T-cell (primary cell): ENCODE measurements around the gene HMGXB4. TPM values are rescaled to one million over a fixed set of nuclear protein-coding genes. Genes with fewer than 3 reads are reported as not detected.

Source experiments
- ATAC-seq, 4 experiments: fragments of 200-7000 bp in 3 of 4; fragments of 150-1000 bp in 1 of 4; cut with Tn5 transposase; replicated peaks in 1 of 4; 1 replicate in 3 of 4; 2 replicates in 1 of 4; pipeline ENCODE4 v1.10.0; 2021; ENCODE audit warnings: moderate library complexity in 3 of 4, mild to moderate bottlenecking in 2 of 4, moderate number of reproducible peaks in 1 of 4
- CTCF ChIA-PET, 2 donors: fragments of 300-600 bp; sonication (Branson Sonifier 250); formaldehyde crosslinking; loops; one replicate each; lab custom pipeline; 2022; ENCODE audit warnings: antibody characterized with exemption in 2 of 2; lab: Charles Lee
- POLR2A ChIA-PET, 2 donors: fragments of 300-600 bp; sonication (Branson Sonifier 250); formaldehyde crosslinking; loops; one replicate each; lab custom pipeline; 2022; ENCODE audit warnings: antibody characterized with exemption in 2 of 2; lab: Charles Lee
- DNase-seq, 35 experiments: peaks; one replicate each; pipeline versions ENCODE4 v3.0.0 to v3.0.0-alpha.2; 2013 to 2023
- H3K27ac ChIP-seq: one replicate; pipeline ENCODE4 v1.5.1; 2013; ENCODE audit warnings: low read length
- H3K27me3 ChIP-seq, 2 experiments: replicated peaks in 1 of 2; 1 replicate in 1 of 2; 2 replicates in 1 of 2; pipeline versions ENCODE4 v1.6.1 to v1.7.0; 2013; ENCODE audit warnings: low read length in 1 of 2, mixed read lengths in 1 of 2; ENCODE audit not compliant: control insufficient read depth in 2 of 2, insufficient read depth in 2 of 2; ENCODE audit errors: extremely low read depth in 1 of 2
- H3K36me3 ChIP-seq, 2 donors: 1 replicate in 1 of 2; 2 replicates in 1 of 2; pipeline versions ENCODE4 v1.6.1 to v1.7.0; 2013; ENCODE audit warnings: low read length in 1 of 2; ENCODE audit not compliant: control insufficient read depth in 2 of 2, insufficient read depth in 1 of 2; ENCODE audit errors: extremely low read depth in 1 of 2
- H3K4me1 ChIP-seq, 2 experiments: 1 replicate in 1 of 2; 2 replicates in 1 of 2; pipeline versions ENCODE4 v1.6.1 to v1.7.0; 2013; ENCODE audit warnings: low read length in 2 of 2, mixed read lengths in 1 of 2; ENCODE audit not compliant: insufficient read depth in 2 of 2, control insufficient read depth in 1 of 2; ENCODE audit errors: extremely low read depth in 1 of 2
- H3K4me3 ChIP-seq, 2 donors: 1 replicate in 1 of 2; 2 replicates in 1 of 2; pipeline versions ENCODE4 v1.5.1 to v1.7.0; 2013; ENCODE audit warnings: mild to moderate bottlenecking in 2 of 2, low read length in 1 of 2, moderate library complexity in 1 of 2; ENCODE audit not compliant: control insufficient read depth in 1 of 2; ENCODE audit errors: extremely low read depth in 1 of 2
- H3K9me3 ChIP-seq: 2 replicates; pipeline ENCODE4 v1.7.0; 2013
- H3K27ac Mint-ChIP-seq, 2 donors: one replicate each; pipeline ENCODE4 v1.8.0; 2020 to 2021; ENCODE audit warnings: mild to moderate bottlenecking in 2 of 2, mixed read lengths in 2 of 2
- H3K27me3 Mint-ChIP-seq, 2 donors: one replicate each; pipeline ENCODE4 v1.8.0; 2021 to 2022; ENCODE audit warnings: mixed read lengths in 2 of 2
- H3K36me3 Mint-ChIP-seq: one replicate; pipeline ENCODE4 v1.8.0; 2021; ENCODE audit warnings: mixed read lengths
- H3K4me1 Mint-ChIP-seq, 3 donors: one replicate each; pipeline ENCODE4 v1.8.0; 2020 to 2022; ENCODE audit warnings: mixed read lengths in 3 of 3, mild to moderate bottlenecking in 1 of 3
- H3K4me3 Mint-ChIP-seq, 3 donors: one replicate each; pipeline ENCODE4 v1.8.0; 2020 to 2022; ENCODE audit warnings: mild to moderate bottlenecking in 3 of 3, mixed read lengths in 3 of 3, moderate library complexity in 3 of 3
- H3K9me3 Mint-ChIP-seq, 3 donors: one replicate each; pipeline ENCODE4 v1.8.0; 2020 to 2022; ENCODE audit warnings: mixed read lengths in 3 of 3
- WGBS: methylation state at CpG from one replicate; pipeline ENCODE4 v1.1.5; 2013; ENCODE audit warnings: missing lambda C conversion rate; ENCODE audit not compliant: insufficient coverage; 5-methylcytosine and 5-hydroxymethylcytosine counted together
- total RNA-seq, 35 experiments: library from RNA in 6 of 35; stranded (reverse) in 6 of 35; fragments of 120-200 nt in 1 of 35; gene quantifications; one replicate each; pipeline versions ENCODE4 v1.2.1 to v1.2.4 and lab custom pipeline; 2013 to 2026

HMGXB4 gene
- total RNA-seq, 5 donors from 2014 or later (not counting 1 experiment from before 2014, with no cell fraction given), result 20.5 to 39.2 (median 21.1) TPM

DNA sequence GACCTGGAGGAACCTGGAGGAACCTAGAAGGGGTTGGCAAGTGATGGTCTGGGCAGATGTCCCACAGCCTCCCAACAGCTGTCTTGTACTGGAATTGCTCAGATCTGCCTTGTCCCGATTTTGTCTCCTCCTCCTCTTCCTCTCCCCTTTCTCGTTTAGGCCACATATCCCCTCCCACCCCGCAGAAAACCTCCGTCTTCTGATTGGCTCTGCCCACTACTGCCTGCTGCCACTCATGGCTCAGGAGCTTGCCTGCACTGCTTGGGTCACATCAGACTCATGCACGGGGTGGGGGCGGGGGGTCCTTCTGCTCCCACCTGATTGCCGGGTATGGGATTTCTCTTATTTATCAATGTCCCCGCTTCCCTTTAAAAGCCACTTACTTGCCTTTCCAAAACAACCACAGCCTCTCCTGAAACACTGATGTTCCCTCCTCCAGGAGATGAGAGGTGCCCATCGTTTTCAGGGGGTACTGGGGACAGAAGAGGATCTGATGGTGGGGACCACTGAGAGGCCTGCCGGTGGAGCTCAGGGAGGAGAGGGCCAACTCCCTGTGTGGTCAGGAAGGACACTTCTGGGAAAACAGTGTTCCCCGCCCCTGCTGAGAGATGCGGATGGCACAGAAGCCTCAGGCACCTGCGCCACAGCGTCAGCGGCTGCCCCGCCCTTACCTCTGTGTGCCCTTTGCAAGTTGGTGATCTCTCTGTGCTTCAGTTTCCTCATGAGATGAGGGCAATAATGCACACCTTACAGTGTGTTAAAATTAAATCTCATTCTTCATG, 57.1 kb downstream of the HMGXB4 start:
- WGBS, result 62% methylated on average over 12 of the region's 16 CpGs
- ChIA-PET CTCF (no interaction called here), POLR2A (interaction anchor here in 1 of 2 donors (1.1 kb wide), 1 partner anchor 15 kb away, joined by 3 read pairs; the partner anchor contains the start of gene TOM1)

DNA sequence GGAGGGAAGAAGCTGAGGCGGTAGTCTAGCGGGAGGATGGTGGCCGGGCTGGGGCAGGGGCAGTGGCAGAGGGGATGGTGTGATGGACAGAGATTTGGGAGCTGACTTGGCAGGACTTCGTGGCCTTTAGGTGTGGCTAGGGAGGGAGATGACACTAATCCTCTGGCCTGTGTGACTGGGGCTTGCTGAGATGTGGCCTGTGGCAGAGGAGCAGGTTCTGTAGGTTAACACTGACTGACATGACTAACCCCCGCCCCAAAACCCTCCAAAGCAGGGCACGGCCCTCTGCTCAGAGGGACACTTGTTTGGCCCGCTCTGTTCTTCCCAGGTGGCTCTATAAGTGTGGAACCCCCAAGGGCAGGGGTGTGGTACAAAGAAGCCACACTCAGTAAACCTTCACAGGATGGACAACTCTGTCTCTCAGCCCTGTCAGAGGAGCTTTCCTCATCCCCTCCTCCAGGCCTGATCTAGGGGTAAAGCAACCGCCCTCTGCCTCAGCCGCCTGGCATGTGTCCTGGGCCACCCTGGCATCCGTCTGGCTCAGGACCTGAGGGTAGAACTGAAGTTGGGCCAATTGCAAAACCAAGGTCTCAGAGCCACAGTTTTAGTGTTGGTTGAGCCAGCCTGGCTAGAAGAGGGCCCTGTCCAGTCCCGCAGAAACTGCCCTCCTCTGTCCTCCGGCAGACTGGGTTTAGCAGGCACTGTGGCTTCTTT, 58.0 kb downstream of the HMGXB4 start:
- WGBS, result 96% methylated on average over 9 of the region's 12 CpGs
- no peak overlapping the region for H3K4me3 Mint-ChIP-seq
- ChIA-PET POLR2A (no interaction called here), CTCF (no interaction called here)
- peaks cover 7% of the 10 kb centered on the region for H3K36me3 Mint-ChIP-seq
- Histone ChIP-seq H3K27ac (peak overlapping the region; percentile 4), H3K4me3 (no peak overlapping the region), H3K27me3 (no peaks in the 10 kb centered on the region), H3K36me3 (peaks cover 4 to 28% of the 10 kb centered on the region in 2 donors), H3K4me1 (peaks cover 6 to 59% of the 10 kb centered on the region in 2 experiments), H3K9me3 (no peaks in the 10 kb centered on the region)
- H3K9me3 Mint-ChIP-seq, result no peaks in the 10 kb centered on the region
- H3K27ac Mint-ChIP-seq, result peak overlapping the region in 1 of 2 donors; percentile 57
- no peaks in the 10 kb centered on the region for H3K27me3 Mint-ChIP-seq
- peak in 1 of 35 experiments; percentile 17 for DNase-seq
- H3K4me1 Mint-ChIP-seq, result peaks cover 41 to 57% (median 51%) of the 10 kb centered on the region in 3 donors
- no peak for ATAC-seq

More for the DNA sequence above, 57.1 kb downstream of the HMGXB4 start:
- H3K9me3 Mint-ChIP-seq, result no peaks in the 10 kb centered on the region
- Histone ChIP-seq H3K27ac (no peak overlapping the region), H3K36me3 (peaks cover 4 to 20% of the 10 kb centered on the region in 2 donors), H3K4me1 (peaks cover 6 to 67% of the 10 kb centered on the region in 2 experiments), H3K4me3 (no peak overlapping the region), H3K9me3 (no peaks in the 10 kb centered on the region), H3K27me3 (no peaks in the 10 kb centered on the region)
- peak in 1 of 4 experiments; percentile 19 for ATAC-seq
- H3K27ac Mint-ChIP-seq, result peak overlapping the region in 1 of 2 donors; percentile 57
- DNase-seq, result peak in 1 of 35 experiments; percentile 20
- H3K4me1 Mint-ChIP-seq, result peaks cover 51 to 67% (median 61%) of the 10 kb centered on the region in 3 donors
- peak overlapping the region in 1 of 3 donors; percentile 9 for H3K4me3 Mint-ChIP-seq
- no peaks in the 10 kb centered on the region for H3K27me3 Mint-ChIP-seq
- H3K36me3 Mint-ChIP-seq, result peaks cover 7% of the 10 kb centered on the region

DNA sequence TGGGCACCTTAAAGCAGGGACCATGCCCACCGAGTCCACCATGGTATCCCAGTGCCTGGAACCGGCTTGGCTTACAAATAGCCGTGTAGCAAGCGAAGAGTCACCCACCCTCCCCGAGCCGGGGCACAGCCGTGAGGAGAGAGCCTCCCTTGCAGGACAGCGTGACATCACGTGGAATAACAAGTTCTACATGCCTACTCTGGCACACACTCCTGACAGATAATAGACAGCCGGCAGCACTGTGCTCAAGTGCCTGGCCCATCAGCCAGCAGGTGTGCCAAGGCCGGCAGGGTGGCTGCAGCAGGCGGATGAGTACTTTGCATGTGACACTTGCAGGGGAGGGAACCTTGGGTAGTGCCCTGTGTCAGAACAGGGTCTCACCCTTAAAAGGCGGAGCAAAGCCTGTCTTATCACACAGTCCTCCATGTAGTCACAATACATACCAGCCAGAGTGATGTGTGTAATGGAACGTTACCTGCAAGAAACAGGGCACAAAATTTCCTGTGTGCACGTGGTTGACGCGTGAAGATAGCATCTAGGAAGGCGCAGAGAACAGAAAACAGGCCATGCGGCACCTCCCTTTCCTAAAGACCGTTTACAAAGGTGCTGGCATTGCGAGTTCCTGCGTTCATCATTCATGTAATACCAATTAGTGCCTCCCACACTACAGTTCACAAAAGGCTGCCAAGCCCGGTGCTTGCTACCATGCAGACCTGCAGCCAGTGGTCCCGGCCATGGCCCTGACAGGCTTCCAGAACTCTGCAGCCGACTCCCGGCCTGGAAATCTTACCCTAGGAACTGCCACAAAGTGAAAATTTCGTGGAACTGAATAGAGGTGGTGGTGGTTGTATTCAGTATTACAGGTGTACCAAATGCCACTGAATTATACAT, 58.8 kb downstream of the HMGXB4 start:
- Histone ChIP-seq H3K27me3 (no peaks in the 10 kb centered on the region), H3K36me3 (peaks cover 4 to 32% of the 10 kb centered on the region in 2 donors), H3K4me3 (no peak overlapping the region), H3K27ac (no peak overlapping the region), H3K4me1 (peaks cover 4 to 51% of the 10 kb centered on the region in 2 experiments), H3K9me3 (no peaks in the 10 kb centered on the region)
- ATAC-seq, result peak; percentile 40 to 60 (median 52)
- peak in 1 of 35 experiments; percentile 17 for DNase-seq
- Mint-ChIP-seq H3K4me3 (no peak overlapping the region), H3K9me3 (no peaks in the 10 kb centered on the region), H3K27me3 (no peaks in the 10 kb centered on the region), H3K27ac (peak overlapping the region in 1 of 2 donors; percentile 46), H3K36me3 (peaks cover 10% of the 10 kb centered on the region), H3K4me1 (peaks cover 33 to 49% (median 43%) of the 10 kb centered on the region in 3 donors)
- 79% methylated on average over 18 of the region's 27 CpGs for WGBS
- POLR2A ChIA-PET, result no interaction called here
- CTCF ChIA-PET, result no interaction called here

DNA sequence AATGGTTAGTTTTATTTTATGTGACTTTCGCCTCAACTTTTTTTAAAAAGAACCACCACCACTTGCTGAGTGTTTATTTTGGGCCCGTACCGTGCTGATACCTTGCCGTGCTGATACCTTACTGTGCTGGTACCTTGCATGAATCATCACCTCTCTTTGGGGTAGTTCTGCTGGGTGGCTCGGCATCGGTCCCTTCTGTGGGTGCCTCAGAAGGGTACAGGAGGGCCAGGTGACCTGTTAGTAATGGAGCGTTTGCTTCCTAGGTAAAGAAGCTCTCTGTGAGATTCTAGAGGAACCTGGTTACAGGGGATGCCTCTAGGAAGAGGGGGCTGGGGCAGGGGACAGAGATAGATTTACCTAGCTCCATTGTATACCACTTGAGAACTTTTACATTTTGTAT, 59.5 kb downstream of the HMGXB4 start:
- Mint-ChIP-seq H3K9me3 (no peaks in the 10 kb centered on the region), H3K4me3 (no peak overlapping the region), H3K4me1 (peaks cover 27 to 43% (median 37%) of the 10 kb centered on the region in 3 donors), H3K36me3 (peaks cover 11% of the 10 kb centered on the region), H3K27ac (no peak overlapping the region), H3K27me3 (no peaks in the 10 kb centered on the region)
- ChIA-PET CTCF (no interaction called here), POLR2A (no interaction called here)
- ATAC-seq, result no peak
- H3K36me3 ChIP-seq, result peaks cover 4 to 32% of the 10 kb centered on the region in 2 donors
- H3K9me3 ChIP-seq, result no peaks in the 10 kb centered on the region
- H3K4me3 ChIP-seq, result no peak overlapping the region
- no peaks in the 10 kb centered on the region for H3K27me3 ChIP-seq
- H3K4me1 ChIP-seq, result peaks cover 4 to 44% of the 10 kb centered on the region in 2 experiments
- WGBS, result 90% methylated on average over 3 of the region's 7 CpGs
- H3K27ac ChIP-seq, result no peak overlapping the region
- DNase-seq, result no peak

DNA sequence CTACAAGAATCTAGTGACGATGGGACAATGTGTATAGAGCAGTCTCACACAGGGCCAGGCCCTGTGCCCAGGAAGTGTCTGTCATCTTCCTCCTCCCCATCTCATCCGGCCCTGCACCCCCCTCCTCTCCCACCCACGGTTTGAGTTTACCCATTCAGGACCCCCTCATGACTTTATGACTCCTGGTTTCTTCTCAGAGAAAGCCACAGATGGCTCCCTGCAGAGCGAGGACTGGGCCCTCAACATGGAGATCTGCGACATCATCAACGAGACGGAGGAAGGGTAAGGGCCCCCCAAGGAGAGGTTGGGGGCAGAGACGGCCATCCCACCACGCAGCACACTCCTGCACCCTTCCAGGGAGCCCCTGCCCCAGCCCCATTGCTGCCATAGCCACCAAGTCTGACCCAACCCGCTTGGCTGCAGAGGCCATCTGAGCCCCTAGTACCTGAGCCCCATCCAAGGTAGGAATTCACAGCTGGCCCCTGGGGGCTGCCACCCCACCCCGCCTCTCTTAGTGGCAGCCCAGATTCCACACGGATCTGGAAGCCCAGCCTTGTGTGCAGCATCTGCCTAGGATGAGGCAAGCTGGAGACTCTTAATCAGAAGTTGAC, 60.5 kb downstream of the HMGXB4 start:
- H3K27ac Mint-ChIP-seq, result no peak overlapping the region
- WGBS, result 84% methylated on average over 12 of the region's 12 CpGs
- H3K4me3 Mint-ChIP-seq, result no peak overlapping the region
- Histone ChIP-seq H3K27ac (no peak overlapping the region), H3K27me3 (no peaks in the 10 kb centered on the region), H3K36me3 (peaks cover 4 to 40% of the 10 kb centered on the region in 2 donors), H3K4me1 (peaks cover 4 to 35% of the 10 kb centered on the region in 2 experiments), H3K9me3 (no peaks in the 10 kb centered on the region), H3K4me3 (no peak overlapping the region)
- CTCF ChIA-PET, result no interaction called here
- H3K4me1 Mint-ChIP-seq, result peaks cover 20 to 35% (median 30%) of the 10 kb centered on the region in 3 donors
- DNase-seq (no peak), ATAC-seq (no peak)
- POLR2A ChIA-PET, result no interaction called here
- no peaks in the 10 kb centered on the region for H3K9me3 Mint-ChIP-seq
- H3K27me3 Mint-ChIP-seq, result no peaks in the 10 kb centered on the region
- H3K36me3 Mint-ChIP-seq, result peaks cover 19% of the 10 kb centered on the region
